Measurements from ENCODE around the gene C11orf52. TPM values are rescaled to one million over a fixed set of nuclear protein-coding genes. Genes with fewer than 3 reads are reported as not detected.

C11orf52 gene
- total and polyA plus RNA-seq, 2 donors (not counting 1 experiment from before 2014, with no cell fraction given) = not detected

DNA sequence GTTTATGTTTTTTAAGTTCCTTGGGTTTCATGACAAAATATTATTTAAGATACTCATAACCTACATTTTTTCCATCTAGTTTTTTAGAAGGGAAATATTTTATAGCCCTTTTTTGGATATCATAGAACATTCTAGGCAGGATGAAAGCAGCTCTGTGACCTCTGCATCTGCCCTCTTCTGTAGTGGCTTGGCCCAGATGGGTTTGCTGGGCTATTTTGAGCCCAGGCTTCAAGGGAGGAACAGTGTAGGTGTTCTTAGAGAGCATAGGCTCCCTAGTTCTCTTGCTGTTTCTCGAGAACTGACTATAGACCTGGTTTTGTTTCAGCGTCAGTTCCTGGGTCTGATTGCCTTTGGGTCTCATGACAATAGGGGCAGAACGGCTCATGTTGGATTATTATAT, 50.6 kb downstream of the C11orf52 start:
- Mint-ChIP-seq H3K4me1 (peaks cover 5% of the 10 kb centered on the region), H3K9me3 (ENCODE audit: insufficient read depth) (no peaks in the 10 kb centered on the region), H3K27me3 (peaks cover 3% of the 10 kb centered on the region), H3K27ac (no peak overlapping the region), H3K4me3 (no peak overlapping the region)
- intact Hi-C loops (cut with micrococcal nuclease) = no loop called here
- no peaks in the 10 kb centered on the region for H3K9me3 ChIP-seq (ENCODE audit: control extremely low read depth in 1 of 3, control insufficient read depth in 2 of 3, insufficient read depth in 1 of 3, low read length in 2 of 3)
- ATAC-seq (ENCODE audit: low read depth) = no peak
- no peak for DNase-seq
- ChIA-PET POLR2A (no interaction called here), CTCF (no interaction called here)
- H3K36me3 ChIP-seq (replicated peaks in 1 of 2; ENCODE audit: control extremely low read depth in 1 of 2, control insufficient read depth in 1 of 2, extremely low read depth in 1 of 2, insufficient read depth in 2 of 2, low read length in 1 of 2) = no peaks in the 10 kb centered on the region
- no peak overlapping the region for H2AFZ ChIP-seq (ENCODE audit: insufficient read depth, low read depth, low read length, poor library complexity, severe bottlenecking)
- no peak overlapping the region for H3K9ac ChIP-seq (ENCODE audit: low read length)
- H4K20me1 ChIP-seq (ENCODE audit: control insufficient read depth, insufficient read depth, low read length, poor library complexity, severe bottlenecking) = no peaks in the 10 kb centered on the region
- H3K4me1 ChIP-seq (ENCODE audit: control insufficient read depth in 2 of 2, insufficient read depth in 2 of 2, low read length in 2 of 2) = no peaks in the 10 kb centered on the region
- no peaks in the 10 kb centered on the region for H3K27me3 ChIP-seq (replicated peaks in 1 of 4; ENCODE audit: control extremely low read depth in 1 of 4, control insufficient read depth in 3 of 4, insufficient read depth in 4 of 4, low read length in 3 of 4)
- H3K27ac ChIP-seq (ENCODE audit: low read length in 2 of 2) = no peak overlapping the region
- TF ChIP-seq EZH2 (IDR thresholded peaks at IDR 0.05; ENCODE audit: borderline replicate concordance, insufficient read depth, low read depth, low read length, poor library complexity, severe bottlenecking) = no peak
- TF ChIP-seq, protein P1, sequence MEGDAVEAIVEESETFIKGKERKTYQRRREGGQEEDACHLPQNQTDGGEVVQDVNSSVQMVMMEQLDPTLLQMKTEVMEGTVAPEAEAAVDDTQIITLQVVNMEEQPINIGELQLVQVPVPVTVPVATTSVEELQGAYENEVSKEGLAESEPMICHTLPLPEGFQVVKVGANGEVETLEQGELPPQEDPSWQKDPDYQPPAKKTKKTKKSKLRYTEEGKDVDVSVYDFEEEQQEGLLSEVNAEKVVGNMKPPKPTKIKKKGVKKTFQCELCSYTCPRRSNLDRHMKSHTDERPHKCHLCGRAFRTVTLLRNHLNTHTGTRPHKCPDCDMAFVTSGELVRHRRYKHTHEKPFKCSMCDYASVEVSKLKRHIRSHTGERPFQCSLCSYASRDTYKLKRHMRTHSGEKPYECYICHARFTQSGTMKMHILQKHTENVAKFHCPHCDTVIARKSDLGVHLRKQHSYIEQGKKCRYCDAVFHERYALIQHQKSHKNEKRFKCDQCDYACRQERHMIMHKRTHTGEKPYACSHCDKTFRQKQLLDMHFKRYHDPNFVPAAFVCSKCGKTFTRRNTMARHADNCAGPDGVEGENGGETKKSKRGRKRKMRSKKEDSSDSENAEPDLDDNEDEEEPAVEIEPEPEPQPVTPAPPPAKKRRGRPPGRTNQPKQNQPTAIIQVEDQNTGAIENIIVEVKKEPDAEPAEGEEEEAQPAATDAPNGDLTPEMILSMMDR (IDR thresholded peaks at IDR 0.05) = no peak
- no peak overlapping the region for H3K4me3 ChIP-seq (ENCODE audit: control extremely low read depth in 1 of 5, extremely low read depth in 1 of 5, insufficient read depth in 1 of 5, low read depth in 2 of 5, low read length in 4 of 5)
- WGBS (ENCODE audit: insufficient coverage) = 81% methylated on average over 2 of the region's 3 CpGs
- H3K4me2 ChIP-seq (replicated peaks; ENCODE audit: low read depth, low read length, poor library complexity, severe bottlenecking) = no peak overlapping the region
- H3K79me2 ChIP-seq (ENCODE audit: control insufficient read depth, insufficient read depth, low read length) = no peaks in the 10 kb centered on the region

GRCh38 chr11:111974446-111974845, 55.7 kb downstream of the C11orf52 start:
- WGBS (ENCODE audit: insufficient coverage) = 88% methylated on average over 2 of the region's 2 CpGs
- Histone ChIP-seq H4K20me1 (ENCODE audit: control insufficient read depth, insufficient read depth, low read length, poor library complexity, severe bottlenecking) (no peaks in the 10 kb centered on the region), H3K4me3 (ENCODE audit: control extremely low read depth in 1 of 5, extremely low read depth in 1 of 5, insufficient read depth in 1 of 5, low read depth in 2 of 5, low read length in 4 of 5) (no peak overlapping the region), H2AFZ (ENCODE audit: insufficient read depth, low read depth, low read length, poor library complexity, severe bottlenecking) (no peak overlapping the region), H3K9me3 (ENCODE audit: control extremely low read depth in 1 of 3, control insufficient read depth in 2 of 3, insufficient read depth in 1 of 3, low read length in 2 of 3) (no peaks in the 10 kb centered on the region), H3K36me3 (replicated peaks in 1 of 2; ENCODE audit: control extremely low read depth in 1 of 2, control insufficient read depth in 1 of 2, extremely low read depth in 1 of 2, insufficient read depth in 2 of 2, low read length in 1 of 2) (no peaks in the 10 kb centered on the region), H3K27me3 (replicated peaks in 1 of 4; ENCODE audit: control extremely low read depth in 1 of 4, control insufficient read depth in 3 of 4, insufficient read depth in 4 of 4, low read length in 3 of 4) (peaks cover 0 to 32% (median 21%) of the 10 kb centered on the region in 4 experiments), H3K4me1 (ENCODE audit: control insufficient read depth in 2 of 2, insufficient read depth in 2 of 2, low read length in 2 of 2) (peaks cover 8 to 9% of the 10 kb centered on the region in 2 donors), H3K79me2 (ENCODE audit: control insufficient read depth, insufficient read depth, low read length) (no peaks in the 10 kb centered on the region), H3K4me2 (replicated peaks; ENCODE audit: low read depth, low read length, poor library complexity, severe bottlenecking) (no peak overlapping the region), H3K27ac (ENCODE audit: low read length in 2 of 2) (no peak overlapping the region), H3K9ac (ENCODE audit: low read length) (no peak overlapping the region)
- Mint-ChIP-seq H3K9me3 (ENCODE audit: insufficient read depth) (no peaks in the 10 kb centered on the region), H3K27me3 (peaks cover 20% of the 10 kb centered on the region), H3K4me3 (no peak overlapping the region), H3K4me1 (peaks cover 14% of the 10 kb centered on the region), H3K27ac (no peak overlapping the region)
- no peak for ATAC-seq (ENCODE audit: low read depth)
- POLR2A ChIA-PET = no interaction called here
- TF ChIP-seq, protein P1 (IDR thresholded peaks at IDR 0.05) = no peak
- no peak for TF ChIP-seq EZH2 (IDR thresholded peaks at IDR 0.05; ENCODE audit: borderline replicate concordance, insufficient read depth, low read depth, low read length, poor library complexity, severe bottlenecking)
- no peak for DNase-seq
- intact Hi-C loops (cut with micrococcal nuclease) = loop anchor here (10.0 kb wide), 1 partner anchor 50 kb away; the partner anchor contains the start of gene DLAT
- CTCF ChIA-PET = no interaction called here

Data from B cell (primary cell).